Measurements from ENCODE around the gene SH3BGRL2.

Gene SH3BGRL2
- 0.27 to 1.4 (median 0.95) reads per million in 4 donors for total RNA-seq

- DNase-seq, result no peak
Observed at GRCh38 chr6:79630883-79631692, at the start of gene SH3BGRL2. Gene SH3BGRL2 (plus strand): TSS chr6:79631329. CDS start chr6:79631462, 133 bp downstream.

- DNase-seq, result no peak
Observed at GRCh38 chr6:79584332-79584731, 46.8 kb upstream of the SH3BGRL2 start.

- DNase-seq, result no peak
Observed at GRCh38 chr6:79586548-79586947, 44.6 kb upstream of the SH3BGRL2 start.

- no peak for DNase-seq
Observed at GRCh38 chr6:79589701-79590100, 41.4 kb upstream of the SH3BGRL2 start.

GRCh38 chr6:79597155-79597554 is 34.0 kb upstream of the SH3BGRL2 start:
- no peak for DNase-seq

GRCh38 chr6:79598012-79598411 is 33.1 kb upstream of the SH3BGRL2 start:
- no peak for DNase-seq

GRCh38 chr6:79599725-79600259 is 31.3 kb upstream of the SH3BGRL2 start:
- no peak for DNase-seq

GRCh38 chr6:79600313-79600712 is 30.8 kb upstream of the SH3BGRL2 start:
- no peak for DNase-seq

- DNase-seq, result no peak
Observed at GRCh38 chr6:79600812-79601609, 30.1 kb upstream of the SH3BGRL2 start.

- no peak for DNase-seq
Observed at GRCh38 chr6:79602859-79603258, 28.3 kb upstream of the SH3BGRL2 start.

GRCh38 chr6:79604583-79605037 is 26.5 kb upstream of the SH3BGRL2 start:
- DNase-seq, result no peak

- DNase-seq, result no peak
Observed at GRCh38 chr6:79605061-79605460, 26.1 kb upstream of the SH3BGRL2 start.

GRCh38 chr6:79605968-79606764 is 25.0 kb upstream of the SH3BGRL2 start:
- no peak for DNase-seq

- DNase-seq, result no peak
Observed at GRCh38 chr6:79607000-79607399, 24.1 kb upstream of the SH3BGRL2 start.

GRCh38 chr6:79608334-79609224 is 22.6 kb upstream of the SH3BGRL2 start:
- DNase-seq, result no peak

- no peak for DNase-seq
Observed at GRCh38 chr6:79609225-79609595, 21.9 kb upstream of the SH3BGRL2 start.

GRCh38 chr6:79610306-79611009 is 20.7 kb upstream of the SH3BGRL2 start:
- DNase-seq, result no peak

- DNase-seq, result no peak
Observed at GRCh38 chr6:79612457-79612856, 18.7 kb upstream of the SH3BGRL2 start.

GRCh38 chr6:79612918-79613317 is 18.2 kb upstream of the SH3BGRL2 start:
- DNase-seq, result no peak

- no peak for DNase-seq
Observed at GRCh38 chr6:79613912-79614311, 17.2 kb upstream of the SH3BGRL2 start.
